NCI-H748 treated with DMSO at 0.1 percent for 48 hours (cell line): ENCODE data around the gene RNF40.

Experiments
- DNase-seq: peaks from one replicate; lab custom pipeline; 2025; lab: John Stamatoyannopoulos, UW

RNF40 gene

GRCh38 chr16:30820952-30821421 lies 58.9 kb downstream of the RNF40 start:
- DNase-seq, result no peak

GRCh38 chr16:30821441-30821840 lies 59.3 kb downstream of the RNF40 start:
- DNase-seq, result peak; percentile 3

DNA sequence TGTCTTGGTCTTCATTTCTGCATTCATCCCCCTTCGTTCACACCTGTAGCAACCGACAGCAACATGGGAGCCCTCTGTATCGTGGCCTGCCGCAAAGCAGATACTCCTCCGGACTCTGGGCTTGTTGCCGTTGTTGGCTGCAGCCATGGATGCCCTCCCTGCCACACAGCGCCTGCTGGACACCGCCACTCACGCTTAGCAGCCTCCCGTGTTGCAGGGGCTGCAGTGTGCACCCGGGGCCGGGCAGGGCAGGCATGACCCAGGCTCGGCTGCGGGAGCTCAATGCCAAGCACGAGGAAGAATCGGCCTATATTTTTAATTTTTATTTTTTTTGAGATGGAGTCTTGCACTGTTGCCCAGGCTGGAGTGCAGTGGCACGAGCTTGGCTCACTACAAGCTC lies 59.8 kb downstream of the RNF40 start:
- DNase-seq, result no peak
